Chondrocyte (in vitro differentiated cells): ENCODE measurements around the gene DHX30. TPM values are rescaled to one million over a fixed set of nuclear protein-coding genes. Genes with fewer than 3 reads are reported as not detected.

Source experiments
- DNase-seq: peaks from one replicate; pipeline ENCODE4 v3.0.0; 2021; ENCODE audit warnings: mixed read lengths, low spot score
- H3K27ac Mint-ChIP-seq: one replicate; pipeline ENCODE4 v1.8.0; 2021; ENCODE audit warnings: mild to moderate bottlenecking, moderate library complexity, mixed read lengths; ENCODE audit not compliant: unreplicated experiment
- H3K27me3 Mint-ChIP-seq: 2 replicates; pipeline ENCODE4 v1.8.0; 2021; ENCODE audit warnings: low read depth, mixed read lengths
- H3K36me3 Mint-ChIP-seq: 2 replicates; pipeline ENCODE4 v1.8.0; 2021; ENCODE audit warnings: low read depth, mixed read lengths
- H3K4me1 Mint-ChIP-seq: 2 replicates; pipeline ENCODE4 v1.8.0; 2021; ENCODE audit warnings: low read depth, mild to moderate bottlenecking, mixed read lengths
- H3K4me3 Mint-ChIP-seq: one replicate; pipeline ENCODE4 v1.8.0; 2021; ENCODE audit warnings: mild to moderate bottlenecking, moderate library complexity, mixed read lengths; ENCODE audit not compliant: unreplicated experiment
- H3K9me3 Mint-ChIP-seq: 2 replicates; pipeline ENCODE4 v1.8.0; 2021; ENCODE audit warnings: low read depth, mixed read lengths
- microRNA-seq: library from miRNA; unstranded; fragments of <30 nt; microRNA quantifications from one replicate; pipeline ENCODE4 v1.2.0, GENCODE V29; 2020; ENCODE audit warnings: borderline number of aligned reads
- total RNA-seq: library from RNA; stranded (reverse); gene quantifications from 3 replicates; pipeline ENCODE4 v1.2.1, GENCODE V29; 2021
- TF ChIP-seq, protein P1 (sequence below): fragments of 200-600 bp; sonication (generic); IDR thresholded peaks from 2 replicates; pipeline ENCODE4 v1.5.0; 2021; ENCODE audit warnings: antibody characterized with exemption, mild to moderate bottlenecking, moderate library complexity

Gene DHX30
- total RNA-seq, 1 donor from 2014 or later = 44.8 TPM

DNA sequence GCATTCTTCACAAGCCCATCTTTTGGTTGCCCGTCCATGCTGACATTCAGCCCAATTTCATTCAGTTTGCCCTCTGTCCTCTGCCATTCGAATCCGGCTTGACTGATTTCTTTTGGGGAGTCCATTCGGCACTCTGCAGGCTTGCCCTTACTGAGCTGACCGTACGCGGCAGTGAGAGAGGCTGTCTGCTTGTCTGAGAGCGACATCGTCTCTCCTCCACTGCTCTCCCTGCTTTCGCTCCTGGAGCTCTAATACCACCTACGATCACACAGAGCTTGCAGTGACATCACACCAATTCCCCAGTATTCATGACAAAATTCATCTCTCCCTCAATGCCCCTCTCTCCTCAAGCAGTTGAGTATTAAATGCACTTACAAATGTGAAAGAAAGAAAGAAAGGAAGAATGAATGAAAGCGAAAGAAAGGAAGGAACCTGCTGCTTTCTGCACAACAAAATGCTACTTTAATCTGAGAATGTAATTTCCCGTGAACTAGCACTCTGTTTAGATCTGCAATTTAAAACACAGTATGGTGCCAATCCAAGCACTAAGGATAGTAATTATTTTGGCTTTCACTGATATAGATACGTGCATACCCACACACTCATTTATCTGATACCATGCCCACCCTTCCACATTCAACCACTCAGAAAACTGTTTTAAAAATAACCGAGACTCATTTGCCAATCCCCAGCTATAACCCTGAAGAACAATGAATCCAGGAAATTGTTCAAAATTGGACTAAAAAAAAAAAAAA is 89.5 kb downstream of the DHX30 start:
- peaks cover 13% of the 10 kb centered on the region for H3K4me1 Mint-ChIP-seq
- H3K4me3 Mint-ChIP-seq = no peak overlapping the region
- peaks cover 39% of the 10 kb centered on the region for H3K36me3 Mint-ChIP-seq
- DNase-seq = no peak
- no peaks in the 10 kb centered on the region for H3K27me3 Mint-ChIP-seq
- no peaks in the 10 kb centered on the region for H3K9me3 Mint-ChIP-seq
- TF ChIP-seq, protein P1, sequence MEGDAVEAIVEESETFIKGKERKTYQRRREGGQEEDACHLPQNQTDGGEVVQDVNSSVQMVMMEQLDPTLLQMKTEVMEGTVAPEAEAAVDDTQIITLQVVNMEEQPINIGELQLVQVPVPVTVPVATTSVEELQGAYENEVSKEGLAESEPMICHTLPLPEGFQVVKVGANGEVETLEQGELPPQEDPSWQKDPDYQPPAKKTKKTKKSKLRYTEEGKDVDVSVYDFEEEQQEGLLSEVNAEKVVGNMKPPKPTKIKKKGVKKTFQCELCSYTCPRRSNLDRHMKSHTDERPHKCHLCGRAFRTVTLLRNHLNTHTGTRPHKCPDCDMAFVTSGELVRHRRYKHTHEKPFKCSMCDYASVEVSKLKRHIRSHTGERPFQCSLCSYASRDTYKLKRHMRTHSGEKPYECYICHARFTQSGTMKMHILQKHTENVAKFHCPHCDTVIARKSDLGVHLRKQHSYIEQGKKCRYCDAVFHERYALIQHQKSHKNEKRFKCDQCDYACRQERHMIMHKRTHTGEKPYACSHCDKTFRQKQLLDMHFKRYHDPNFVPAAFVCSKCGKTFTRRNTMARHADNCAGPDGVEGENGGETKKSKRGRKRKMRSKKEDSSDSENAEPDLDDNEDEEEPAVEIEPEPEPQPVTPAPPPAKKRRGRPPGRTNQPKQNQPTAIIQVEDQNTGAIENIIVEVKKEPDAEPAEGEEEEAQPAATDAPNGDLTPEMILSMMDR = no peak
- H3K27ac Mint-ChIP-seq = peak overlapping the region; percentile 12

DNA sequence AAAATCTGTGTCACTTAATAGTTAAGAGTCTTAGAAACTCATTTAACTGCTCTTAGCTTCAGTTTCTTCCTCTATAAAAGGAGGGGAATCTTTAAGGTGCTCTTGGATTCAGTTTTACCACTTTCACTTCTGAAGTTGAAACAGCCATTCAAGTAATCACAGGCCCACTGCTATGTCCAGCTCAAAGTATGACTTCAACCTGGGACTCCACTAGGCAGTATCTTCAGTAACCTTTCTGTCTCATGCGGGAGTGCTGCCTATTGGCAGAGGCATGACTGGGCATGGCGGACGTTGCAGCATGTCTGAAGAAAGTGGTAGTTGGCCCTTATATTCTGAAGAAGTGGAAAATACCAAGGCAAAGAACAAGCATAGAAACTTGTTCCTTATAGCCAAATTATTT is 92.3 kb downstream of the DHX30 start:
- Mint-ChIP-seq H3K4me3 (no peak overlapping the region), H3K36me3 (peaks cover 31% of the 10 kb centered on the region), H3K27me3 (no peaks in the 10 kb centered on the region), H3K27ac (peak overlapping the region; percentile 52), H3K9me3 (no peaks in the 10 kb centered on the region), H3K4me1 (peaks cover 14% of the 10 kb centered on the region)
- TF ChIP-seq, protein P1 = no peak
- no peak for DNase-seq

DNA sequence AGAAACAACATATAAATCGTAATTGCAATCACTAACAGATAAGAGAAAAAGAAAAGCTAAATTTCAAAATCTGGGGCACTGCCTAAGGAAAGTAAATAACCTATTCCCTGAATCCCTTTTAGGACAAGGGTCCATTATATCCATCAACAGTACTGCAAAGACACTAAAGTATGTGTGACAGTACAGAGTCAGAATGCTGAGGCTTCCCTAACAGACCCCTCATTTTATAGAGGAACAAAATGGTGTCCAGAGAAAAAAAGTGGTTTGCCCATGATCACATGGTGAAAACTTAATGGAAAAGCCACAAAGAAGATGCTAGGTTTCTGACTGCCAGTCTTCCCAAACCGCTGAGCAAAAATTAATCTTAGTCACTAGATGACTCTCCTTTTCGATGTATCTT is 93.8 kb downstream of the DHX30 start:
- no peak overlapping the region for H3K27ac Mint-ChIP-seq
- TF ChIP-seq, protein P1 = no peak
- peaks cover 11% of the 10 kb centered on the region for H3K4me1 Mint-ChIP-seq
- H3K4me3 Mint-ChIP-seq = no peak overlapping the region
- H3K36me3 Mint-ChIP-seq = peaks cover 28% of the 10 kb centered on the region
- H3K27me3 Mint-ChIP-seq = no peaks in the 10 kb centered on the region
- no peak for DNase-seq
- no peaks in the 10 kb centered on the region for H3K9me3 Mint-ChIP-seq

DNA sequence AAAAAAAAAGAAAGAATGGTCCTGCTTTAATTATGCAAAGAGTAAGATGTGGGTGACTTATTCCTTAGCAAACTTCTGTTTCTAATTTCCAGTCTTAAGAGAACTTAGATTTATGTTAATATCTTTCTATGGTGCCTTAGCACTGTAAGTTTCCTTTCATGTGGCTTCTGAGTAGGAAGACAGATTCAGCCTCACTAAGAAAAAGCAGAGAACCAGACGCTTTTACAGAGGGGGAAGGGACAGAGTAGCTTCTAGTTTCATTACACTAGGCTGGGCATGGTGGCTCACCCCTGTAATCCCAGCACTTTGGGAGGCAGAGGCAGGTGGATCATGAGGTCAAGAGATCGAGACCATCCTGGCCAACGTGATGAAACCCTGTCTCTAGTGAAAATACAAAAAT is 95.0 kb downstream of the DHX30 start:
- H3K36me3 Mint-ChIP-seq = peaks cover 24% of the 10 kb centered on the region
- H3K27me3 Mint-ChIP-seq = no peaks in the 10 kb centered on the region
- DNase-seq = no peak
- H3K27ac Mint-ChIP-seq = no peak overlapping the region
- H3K9me3 Mint-ChIP-seq = no peaks in the 10 kb centered on the region
- peaks cover 19% of the 10 kb centered on the region for H3K4me1 Mint-ChIP-seq
- no peak overlapping the region for H3K4me3 Mint-ChIP-seq
- TF ChIP-seq, protein P1 = no peak

DNA sequence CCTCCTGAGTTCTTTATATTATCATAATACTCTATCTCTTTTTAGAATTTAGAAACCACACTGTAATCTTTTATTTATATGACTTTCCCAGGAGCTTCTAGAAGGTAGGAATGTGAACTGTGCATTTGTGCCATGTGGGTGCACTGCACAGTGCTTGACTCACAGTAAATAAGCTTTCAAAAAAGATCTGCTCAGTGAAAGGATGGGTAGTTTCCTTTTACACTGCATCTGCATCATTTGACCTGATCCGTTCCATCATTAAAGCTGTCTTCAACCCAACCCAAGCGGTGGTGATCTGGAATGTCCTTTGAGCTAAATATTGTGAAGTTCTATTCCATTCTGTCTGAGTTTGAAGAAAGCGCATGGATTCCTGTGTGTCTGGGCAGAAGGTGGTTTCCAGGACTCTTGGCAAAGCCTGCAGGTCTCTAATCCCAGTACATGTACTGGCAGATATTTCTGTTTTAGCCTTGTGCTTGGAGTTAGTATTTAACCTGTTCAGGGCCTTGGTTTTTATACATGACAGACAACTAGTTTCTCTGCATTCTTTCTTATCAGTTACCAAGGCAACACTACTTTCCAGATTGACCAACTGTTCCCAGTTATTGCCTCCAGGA is 96.7 kb downstream of the DHX30 start:
- Mint-ChIP-seq H3K36me3 (peaks cover 19% of the 10 kb centered on the region), H3K4me1 (peaks cover 19% of the 10 kb centered on the region), H3K27me3 (no peaks in the 10 kb centered on the region), H3K27ac (peak overlapping the region; percentile 45), H3K9me3 (no peaks in the 10 kb centered on the region), H3K4me3 (no peak overlapping the region)
- TF ChIP-seq, protein P1 = no peak
- DNase-seq = no peak

Small RNAs within 50 kb of the gene (microRNA-seq; reads per million reads assigned to microRNA genes)
- 128 reads per million, percentile 60 among the genes with 10 or more reads in this experiment for gene MIR1226

Other genes with a start within 250 kb of the DHX30 start
- 1.2 to 2.8 TPM (median 2.1 TPM) in 3 replicates for gene CSPG5, start 224.3 kb upstream of the DHX30 start, total RNA-seq
- 81.5 to 86.3 TPM (median 83.5 TPM) in 3 replicates for gene SMARCC1, start 21.2 kb upstream of the DHX30 start, total RNA-seq
- 376 to 414 TPM (median 401 TPM) in 3 replicates for gene MAP4, start 213.3 kb downstream of the DHX30 start, total RNA-seq